Muscle layer of duodenum (tissue), 2 donors: ENCODE measurements around the gene UNG.
A peak's percentile ranks its signal among the peaks of the same experiment; 100 is the strongest.

ENCODE experiments used
- H3K27ac ChIP-seq: one replicate; pipeline ENCODE4 v1.7.0; 2013; ENCODE audit warnings: mild to moderate bottlenecking, low read length
- H3K27me3 ChIP-seq: one replicate; pipeline ENCODE4 v1.7.0; 2013; ENCODE audit warnings: low read depth, mild to moderate bottlenecking, control low read depth, low read length
- H3K36me3 ChIP-seq, 2 donors: one replicate each; pipeline ENCODE4 v1.7.0; 2013; ENCODE audit warnings: low read length in 2 of 2, control low read depth in 1 of 2, mild to moderate bottlenecking in 1 of 2; ENCODE audit not compliant: insufficient read depth in 2 of 2, control insufficient read depth in 1 of 2
- H3K4me1 ChIP-seq, 2 donors: one replicate each; pipeline ENCODE4 v1.7.0; 2013; ENCODE audit warnings: low read length in 2 of 2, mild to moderate bottlenecking in 2 of 2, control low read depth in 1 of 2, moderate library complexity in 1 of 2; ENCODE audit not compliant: insufficient read depth in 2 of 2, control insufficient read depth in 1 of 2
- H3K4me3 ChIP-seq, 2 donors: one replicate each; pipeline ENCODE4 v1.7.0; 2013; ENCODE audit warnings: low read length in 2 of 2, low read depth in 1 of 2, mild to moderate bottlenecking in 1 of 2
- H3K9me3 ChIP-seq, 2 donors: one replicate each; pipeline ENCODE4 v1.7.0; 2013; ENCODE audit warnings: low read length in 2 of 2, control low read depth in 1 of 2, mild to moderate bottlenecking in 1 of 2; ENCODE audit not compliant: control insufficient read depth in 1 of 2
- donor health status: healthy.

UNG gene

GRCh38 chr12:109064143-109064542, 33.3 kb upstream of the UNG start:
- H3K4me1 ChIP-seq = no peaks in the 10 kb centered on the region
- H3K27me3 ChIP-seq = no peaks in the 10 kb centered on the region
- H3K27ac ChIP-seq = no peak overlapping the region
- peaks cover 18 to 37% of the 10 kb centered on the region in 2 donors for H3K36me3 ChIP-seq
- no peak overlapping the region for H3K4me3 ChIP-seq
- no peaks in the 10 kb centered on the region for H3K9me3 ChIP-seq

DNA sequence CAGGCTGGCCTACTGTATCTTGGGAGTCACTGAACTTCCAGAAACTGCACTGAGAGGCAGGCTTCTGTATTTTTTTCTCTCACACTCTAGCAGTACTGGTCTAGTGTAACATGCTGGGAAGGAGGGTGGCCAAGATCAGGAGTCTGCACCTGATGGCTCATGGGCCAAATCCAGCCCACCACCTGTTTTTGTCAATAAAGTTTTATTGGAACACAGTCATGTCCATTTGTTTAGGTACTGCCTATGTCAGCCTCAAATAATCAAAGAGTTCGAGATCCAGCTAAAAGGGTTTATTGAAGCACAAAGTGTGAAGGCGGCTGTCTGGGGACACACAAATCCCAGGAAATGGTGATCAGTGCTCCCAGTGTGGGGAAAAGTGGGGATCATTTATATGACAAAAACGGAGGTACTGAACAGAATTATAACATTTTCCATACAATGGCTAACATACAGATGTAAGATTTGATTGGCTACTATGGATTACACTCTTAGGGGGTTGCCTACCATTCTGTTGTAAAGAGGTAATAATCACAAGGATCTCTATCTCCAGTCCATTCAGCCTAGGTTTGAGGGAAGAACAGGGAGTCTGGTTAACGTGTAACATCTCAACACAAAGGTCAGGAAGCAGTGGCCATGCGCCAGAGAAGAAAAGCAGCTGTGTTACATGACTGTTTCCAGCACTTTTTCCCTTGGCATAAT, 32.1 kb upstream of the UNG start:
- Histone ChIP-seq H3K36me3 (peaks cover 26 to 38% of the 10 kb centered on the region in 2 donors), H3K27me3 (no peaks in the 10 kb centered on the region), H3K4me1 (no peaks in the 10 kb centered on the region), H3K9me3 (no peaks in the 10 kb centered on the region), H3K4me3 (no peak overlapping the region), H3K27ac (no peak overlapping the region)

- Histone ChIP-seq H3K27ac (no peak overlapping the region), H3K27me3 (no peaks in the 10 kb centered on the region), H3K4me1 (no peaks in the 10 kb centered on the region), H3K4me3 (no peak overlapping the region), H3K36me3 (peaks cover 26 to 43% of the 10 kb centered on the region in 2 donors), H3K9me3 (no peaks in the 10 kb centered on the region)
Observed at GRCh38 chr12:109065853-109066193, 31.6 kb upstream of the UNG start.

DNA sequence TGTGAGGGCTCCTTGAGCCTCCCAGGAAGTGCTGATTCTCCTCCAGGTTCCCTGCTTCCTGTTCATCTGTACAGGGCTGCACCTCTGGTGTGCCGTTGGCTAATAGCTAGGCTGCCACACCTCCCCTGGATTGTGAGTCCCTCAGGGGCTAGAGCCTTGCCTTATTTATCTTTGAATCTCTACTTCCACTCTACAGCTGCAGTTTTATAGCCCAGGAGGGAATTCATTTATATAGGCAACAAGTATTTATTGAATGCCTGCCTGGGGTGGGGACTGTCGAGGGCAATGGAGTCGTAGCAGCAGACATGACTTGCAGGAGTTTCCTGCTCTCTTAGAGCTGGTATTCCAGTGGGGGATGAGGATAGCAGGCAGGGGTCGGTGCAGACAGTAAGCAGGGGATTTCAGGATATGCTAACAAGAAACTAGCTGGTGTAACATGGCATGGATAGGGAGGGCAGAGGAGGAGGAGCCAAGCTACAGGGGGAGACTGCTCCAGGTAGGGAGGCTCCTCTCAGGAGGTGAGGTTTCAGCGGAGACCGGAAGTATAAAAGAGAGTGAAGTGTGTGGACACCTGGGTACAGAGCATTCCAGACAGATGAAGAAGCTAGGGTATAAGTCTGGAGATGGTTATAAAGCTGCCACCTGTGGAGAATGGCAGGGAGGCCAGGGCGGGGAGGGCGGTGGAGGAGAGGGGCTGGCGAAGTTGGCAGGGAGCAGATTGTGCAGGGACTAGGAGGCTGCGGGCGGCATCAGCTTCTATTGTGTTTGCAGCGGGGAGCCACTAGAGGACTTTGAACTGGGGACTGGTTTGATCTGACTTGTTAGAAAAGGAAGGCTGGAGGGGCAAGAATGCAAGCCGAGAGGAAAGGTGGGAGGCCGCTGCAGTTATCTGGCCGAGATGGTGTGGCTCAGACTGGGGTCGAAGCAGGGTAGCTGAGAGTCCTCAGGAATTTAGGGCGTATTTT, 27.8 kb upstream of the UNG start:
- Histone ChIP-seq H3K27me3 (no peaks in the 10 kb centered on the region), H3K4me1 (no peaks in the 10 kb centered on the region), H3K9me3 (no peaks in the 10 kb centered on the region), H3K4me3 (no peak overlapping the region), H3K36me3 (peaks cover 48 to 64% of the 10 kb centered on the region in 2 donors), H3K27ac (peak overlapping the region; percentile 61)

DNA sequence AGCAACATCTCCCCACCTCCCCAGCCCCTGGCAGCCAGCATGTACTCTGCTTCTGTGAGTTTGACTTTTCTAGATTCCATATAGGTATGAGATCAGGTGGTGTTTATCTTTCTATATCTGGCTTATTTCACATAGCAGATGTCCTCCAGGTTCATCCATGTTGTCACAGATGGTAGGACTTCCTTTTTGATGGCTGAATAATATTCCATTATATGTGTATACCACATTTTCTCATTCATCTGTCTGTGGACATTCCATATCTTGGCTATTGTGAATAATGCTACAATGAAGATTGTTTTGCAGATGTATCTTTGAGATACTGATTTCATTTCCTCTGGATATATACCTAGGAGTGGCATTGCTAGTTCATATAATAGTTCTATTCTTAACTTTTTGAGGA, 22.5 kb upstream of the UNG start:
- Histone ChIP-seq H3K9me3 (peaks cover 0 to 6% of the 10 kb centered on the region in 2 donors), H3K36me3 (peaks cover 28 to 63% of the 10 kb centered on the region in 2 donors), H3K27ac (no peak overlapping the region), H3K4me1 (no peaks in the 10 kb centered on the region), H3K27me3 (no peaks in the 10 kb centered on the region), H3K4me3 (no peak overlapping the region)

DNA sequence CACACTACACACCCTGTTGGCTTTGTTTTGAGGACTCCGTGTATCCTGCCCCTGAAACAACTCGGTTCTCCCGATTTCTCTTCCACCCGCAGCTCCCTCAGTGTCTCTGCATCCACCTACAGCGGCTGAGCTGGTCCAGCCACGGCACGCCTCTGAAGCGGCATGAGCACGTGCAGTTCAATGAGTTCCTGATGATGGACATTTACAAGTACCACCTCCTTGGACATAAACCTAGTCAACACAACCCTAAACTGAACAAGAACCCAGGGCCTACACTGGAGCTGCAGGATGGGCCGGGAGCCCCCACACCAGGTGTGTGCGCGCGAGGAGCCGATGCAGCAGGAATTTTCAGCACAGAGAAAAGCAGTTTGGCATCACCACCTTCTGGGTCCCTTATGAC, 14.6 kb upstream of the UNG start:
- peaks cover 43 to 87% of the 10 kb centered on the region in 2 donors for H3K36me3 ChIP-seq
- H3K4me1 ChIP-seq = peaks cover 0 to 3% of the 10 kb centered on the region in 2 donors
- no peak overlapping the region for H3K4me3 ChIP-seq
- H3K9me3 ChIP-seq = peaks cover 0 to 6% of the 10 kb centered on the region in 2 donors
- H3K27ac ChIP-seq = no peak overlapping the region
- no peaks in the 10 kb centered on the region for H3K27me3 ChIP-seq

GRCh38 chr12:109084425-109084824, 13.0 kb upstream of the UNG start:
- Histone ChIP-seq H3K27ac (no peak overlapping the region), H3K4me1 (peaks cover 0 to 3% of the 10 kb centered on the region in 2 donors)

DNA sequence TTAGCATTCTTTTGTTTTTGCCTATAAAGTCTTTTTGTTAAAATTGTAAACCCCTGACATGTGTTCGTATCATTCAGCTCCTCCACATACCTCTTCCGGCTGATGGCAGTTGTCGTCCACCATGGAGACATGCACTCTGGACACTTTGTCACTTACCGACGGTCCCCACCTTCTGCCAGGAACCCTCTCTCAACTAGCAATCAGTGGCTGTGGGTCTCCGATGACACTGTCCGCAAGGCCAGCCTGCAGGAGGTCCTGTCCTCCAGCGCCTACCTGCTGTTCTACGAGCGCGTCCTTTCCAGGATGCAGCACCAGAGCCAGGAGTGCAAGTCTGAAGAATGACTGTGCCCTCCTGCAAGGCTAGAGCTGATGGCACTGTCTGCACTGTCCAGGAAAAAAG, 11.8 kb upstream of the UNG start:
- Histone ChIP-seq H3K27ac (no peak overlapping the region), H3K27me3 (no peaks in the 10 kb centered on the region), H3K36me3 (peaks cover 39 to 85% of the 10 kb centered on the region in 2 donors), H3K9me3 (no peaks in the 10 kb centered on the region), H3K4me3 (no peak overlapping the region), H3K4me1 (peaks cover 0 to 3% of the 10 kb centered on the region in 2 donors)

More at GRCh38 chr12:109084425-109084824, 13.0 kb upstream of the UNG start:
- no peaks in the 10 kb centered on the region for H3K9me3 ChIP-seq
- no peak overlapping the region for H3K4me3 ChIP-seq
- peaks cover 49 to 82% of the 10 kb centered on the region in 2 donors for H3K36me3 ChIP-seq
- no peaks in the 10 kb centered on the region for H3K27me3 ChIP-seq

- Histone ChIP-seq H3K9me3 (no peaks in the 10 kb centered on the region), H3K4me1 (peaks cover 3 to 9% of the 10 kb centered on the region in 2 donors), H3K4me3 (no peak overlapping the region), H3K27me3 (no peaks in the 10 kb centered on the region), H3K36me3 (peaks cover 29 to 75% of the 10 kb centered on the region in 2 donors), H3K27ac (no peak overlapping the region)
Observed at GRCh38 chr12:109087250-109087649, 10.1 kb upstream of the UNG start.

DNA sequence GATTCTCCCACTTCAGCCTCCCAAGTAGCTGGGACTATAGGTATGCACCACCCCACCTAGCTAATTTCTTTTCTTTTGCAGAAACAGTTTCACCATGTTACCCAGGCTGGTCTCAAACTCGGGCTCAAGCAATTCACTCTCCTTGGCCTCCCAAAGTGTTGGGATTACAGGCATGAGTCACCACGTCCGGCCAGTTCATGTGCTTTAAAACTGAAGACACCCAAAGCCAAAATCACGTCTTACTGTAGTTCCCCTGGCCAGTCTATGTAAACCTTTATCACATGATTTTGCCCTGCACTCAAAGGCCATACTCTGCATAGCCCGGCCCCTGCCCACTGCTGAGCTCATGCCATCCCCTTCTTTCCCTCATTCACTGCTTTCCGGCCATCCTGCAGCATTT, 8.6 kb upstream of the UNG start:
- no peaks in the 10 kb centered on the region for H3K27me3 ChIP-seq
- no peak overlapping the region for H3K4me3 ChIP-seq
- H3K4me1 ChIP-seq = peaks cover 12 to 19% of the 10 kb centered on the region in 2 donors
- peaks cover 13 to 60% of the 10 kb centered on the region in 2 donors for H3K36me3 ChIP-seq
- no peaks in the 10 kb centered on the region for H3K9me3 ChIP-seq
- H3K27ac ChIP-seq = no peak overlapping the region

DNA sequence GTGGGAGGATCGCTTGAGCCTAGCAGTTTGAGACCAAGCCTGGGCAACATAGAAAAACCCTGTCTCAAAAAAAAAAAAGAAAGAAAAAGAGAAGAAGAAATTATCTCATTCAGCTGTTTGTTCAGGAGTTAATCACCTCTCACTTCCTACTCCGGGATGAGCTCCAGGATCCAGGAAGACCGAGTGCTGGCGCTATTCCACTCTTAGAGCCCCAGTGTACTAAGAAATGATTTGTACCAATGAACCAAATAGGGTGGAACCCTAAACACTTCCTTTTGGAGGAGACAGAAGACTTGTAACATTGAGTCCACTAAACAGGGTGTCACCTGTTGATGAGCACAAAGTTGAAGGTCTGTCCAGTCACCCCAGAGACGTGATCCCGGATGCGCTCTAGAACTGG, 7.7 kb upstream of the UNG start:
- no peaks in the 10 kb centered on the region for H3K9me3 ChIP-seq
- H3K27me3 ChIP-seq = no peaks in the 10 kb centered on the region
- H3K36me3 ChIP-seq = peaks cover 9 to 51% of the 10 kb centered on the region in 2 donors

More for the DNA sequence above, 7.7 kb upstream of the UNG start:
- Histone ChIP-seq H3K4me1 (peaks cover 12 to 19% of the 10 kb centered on the region in 2 donors), H3K27ac (no peak overlapping the region), H3K4me3 (no peak overlapping the region)
